Small intestine (tissue), 7 donors: ENCODE measurements around the gene NKD1. TPM values are rescaled to one million over a fixed set of nuclear protein-coding genes. Genes with fewer than 3 reads are reported as not detected.
A peak's percentile ranks its signal among the peaks of the same experiment; 100 is the strongest.

Experiments
- DNase-seq, 2 donors: peaks; one replicate each; pipeline versions ENCODE4 v3.0.0 to v3.0.0-alpha.2; 2013
- FAIRE-seq: peaks from 2 replicates; lab custom pipeline; 2012; peaks lifted over from hg19 to GRCh38; lab: Jason Lieb, UNC
- H3K27ac ChIP-seq, 3 donors: one replicate each; pipeline ENCODE4 v1.5.1; 2013; ENCODE audit warnings: low read length in 2 of 3, mild to moderate bottlenecking in 2 of 3, control low read depth in 1 of 3, inconsistent platforms in 1 of 3, low read depth in 1 of 3, moderate library complexity in 1 of 3
- H3K27me3 ChIP-seq, 3 donors: one replicate each; pipeline ENCODE4 v1.6.1; 2013; ENCODE audit warnings: low read length in 3 of 3, inconsistent platforms in 1 of 3; ENCODE audit not compliant: control insufficient read depth in 3 of 3, insufficient read depth in 3 of 3
- H3K36me3 ChIP-seq, 3 donors: one replicate each; pipeline ENCODE4 v1.6.1; 2013; ENCODE audit warnings: low read length in 3 of 3, inconsistent platforms in 1 of 3, low read depth in 1 of 3, mild to moderate bottlenecking in 1 of 3, moderate library complexity in 1 of 3; ENCODE audit not compliant: control insufficient read depth in 3 of 3, insufficient read depth in 2 of 3
- H3K4me1 ChIP-seq, 3 donors: one replicate each; pipeline ENCODE4 v1.6.1; 2013; ENCODE audit warnings: low read length in 2 of 3, inconsistent platforms in 1 of 3, low read depth in 1 of 3, mild to moderate bottlenecking in 1 of 3, moderate library complexity in 1 of 3; ENCODE audit not compliant: control insufficient read depth in 3 of 3, insufficient read depth in 2 of 3
- H3K4me3 ChIP-seq, 3 donors: one replicate each; pipeline ENCODE4 v1.5.1; 2013; ENCODE audit warnings: low read length in 3 of 3, control low read depth in 1 of 3, inconsistent platforms in 1 of 3, low read depth in 1 of 3, mild to moderate bottlenecking in 1 of 3, moderate library complexity in 1 of 3
- H3K9me3 ChIP-seq, 2 donors: one replicate each; pipeline ENCODE4 v1.6.1; 2013; ENCODE audit warnings: low read depth in 1 of 2, low read length in 1 of 2; ENCODE audit not compliant: control insufficient read depth in 2 of 2, insufficient read depth in 1 of 2
- WGBS, 3 donors: extraction: QIAGEN DNeasy Blood & Tissue Kit; methylation state at CpG; one replicate each; pipeline ENCODE4 v1.1.7; 2013; 5-methylcytosine and 5-hydroxymethylcytosine counted together
- polyA plus RNA-seq, 4 donors: library from polyadenylated mRNA; stranded (reverse) in 3 of 4; unstranded in 1 of 4; fragments of 200-250 nt in 3 of 4; fragments of 120-200 nt in 1 of 4; gene quantifications; one replicate each; pipeline versions ENCODE4 v1.2.1 to v1.2.3, GENCODE V29; 2013
- donor health status: healthy with polysubstance abuse.
- donor health status: control.
- donor health status: control.
- donor health status: Bipolar disorder and iron deficiency.
- donor health status: healthy.

NKD1 gene
- polyA plus RNA-seq, 4 donors, result 0.22 to 2.9 (median 1.3) TPM

DNA sequence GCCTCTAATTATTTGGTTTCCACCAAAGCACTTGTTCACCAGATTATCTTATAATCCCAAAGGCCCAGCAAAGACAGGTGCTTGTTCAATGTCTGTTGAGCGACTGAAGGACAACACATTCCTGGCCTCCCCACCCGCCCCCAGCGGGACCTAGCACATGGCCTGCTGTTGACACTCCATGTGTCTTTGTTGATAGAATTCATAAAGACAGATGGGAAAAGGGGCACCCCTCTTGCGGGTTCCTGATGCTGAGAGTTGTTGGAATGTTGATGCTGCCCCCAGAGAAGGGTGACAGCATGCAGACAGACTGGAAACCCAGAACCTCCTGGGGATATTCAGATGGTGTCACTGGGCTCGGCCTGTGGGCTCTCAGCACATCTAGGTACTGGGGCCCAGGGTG lies 96.0 kb downstream of the NKD1 start:
- peaks cover 0 to 2% (median 0%) of the 10 kb centered on the region in 3 donors for H3K36me3 ChIP-seq
- H3K27me3 ChIP-seq, result peaks cover 0 to 1% (median 0%) of the 10 kb centered on the region in 3 donors
- no peak for DNase-seq
- H3K4me3 ChIP-seq, result no peak overlapping the region
- 90 to 93% (median 91%) methylated on average over 5 of the region's 5 CpGs for WGBS, 3 donors
- H3K27ac ChIP-seq, result no peak overlapping the region
- H3K4me1 ChIP-seq, result no peaks in the 10 kb centered on the region
- H3K9me3 ChIP-seq, result no peaks in the 10 kb centered on the region
- FAIRE-seq, result no peak

DNA sequence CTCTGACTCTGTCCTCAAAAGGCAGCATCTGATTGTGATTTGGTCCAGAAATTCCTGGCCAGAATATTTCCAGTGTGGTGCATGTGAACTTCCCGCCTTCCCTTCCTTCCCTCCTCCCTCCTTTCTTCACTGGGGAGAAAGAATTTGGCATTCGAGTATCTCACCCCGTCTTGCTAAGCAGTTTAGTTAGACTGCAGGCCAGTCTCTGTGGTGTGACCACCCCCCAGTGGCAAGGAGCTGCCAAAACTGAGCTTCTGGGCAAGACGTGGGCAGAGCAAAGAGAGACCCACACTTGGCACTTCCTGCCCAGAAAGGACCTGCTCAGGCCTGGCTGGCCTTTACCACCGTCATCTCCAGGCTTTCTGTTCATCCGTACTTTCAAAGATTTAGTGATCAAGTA lies 96.5 kb downstream of the NKD1 start:
- H3K27me3 ChIP-seq, result peaks cover 0 to 1% (median 0%) of the 10 kb centered on the region in 3 donors
- no peaks in the 10 kb centered on the region for H3K4me1 ChIP-seq
- H3K9me3 ChIP-seq, result no peaks in the 10 kb centered on the region
- WGBS, 3 donors, result 42 to 50% (median 48%) methylated on average over 6 of the region's 6 CpGs
- H3K36me3 ChIP-seq, result peaks cover 0 to 2% (median 0%) of the 10 kb centered on the region in 3 donors
- no peak overlapping the region for H3K4me3 ChIP-seq
- FAIRE-seq (no peak), DNase-seq (peak in 1 of 2 donors; percentile 15)
- H3K27ac ChIP-seq, result no peak overlapping the region

DNA sequence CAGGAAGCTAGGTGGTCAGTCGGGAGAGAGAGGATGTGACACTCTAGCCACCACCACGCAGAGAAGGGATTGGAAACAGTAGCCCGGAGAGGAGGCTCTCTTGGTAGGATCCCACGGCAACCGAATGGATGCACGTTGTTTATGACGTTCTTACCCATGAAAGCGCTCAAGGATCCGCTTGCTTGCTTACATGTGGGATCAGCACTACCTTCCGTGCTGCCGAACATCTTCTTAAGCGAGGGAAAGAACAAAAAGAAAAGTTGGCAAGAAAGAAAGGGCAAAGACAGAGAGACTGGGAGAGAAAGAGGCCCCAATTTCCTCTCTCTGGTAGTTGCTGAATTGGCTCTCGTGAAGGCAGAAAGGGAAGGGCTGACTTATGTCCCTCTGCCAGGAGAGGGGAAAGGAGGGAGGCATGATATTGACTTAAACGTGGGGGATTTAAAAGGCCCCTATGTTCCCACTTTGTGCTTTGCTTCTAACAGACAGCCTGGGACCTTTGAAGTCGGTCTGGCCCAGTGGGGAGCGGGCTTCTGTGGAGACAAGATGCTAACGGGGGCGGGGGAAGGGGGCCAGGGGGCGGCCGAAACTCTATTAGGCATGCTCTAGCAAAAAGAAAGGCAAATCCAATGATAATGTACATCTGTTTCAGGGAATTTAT lies 97.5 kb downstream of the NKD1 start:
- Histone ChIP-seq H3K27ac (no peak overlapping the region), H3K4me1 (no peaks in the 10 kb centered on the region), H3K9me3 (no peaks in the 10 kb centered on the region), H3K4me3 (no peak overlapping the region), H3K36me3 (peaks cover 0 to 2% (median 0%) of the 10 kb centered on the region in 3 donors), H3K27me3 (peaks cover 0 to 1% (median 0%) of the 10 kb centered on the region in 3 donors)
- FAIRE-seq, result no peak
- WGBS, 3 donors, result 77 to 87% (median 87%) methylated on average over 20 of the region's 20 CpGs
- DNase-seq, result no peak

DNA sequence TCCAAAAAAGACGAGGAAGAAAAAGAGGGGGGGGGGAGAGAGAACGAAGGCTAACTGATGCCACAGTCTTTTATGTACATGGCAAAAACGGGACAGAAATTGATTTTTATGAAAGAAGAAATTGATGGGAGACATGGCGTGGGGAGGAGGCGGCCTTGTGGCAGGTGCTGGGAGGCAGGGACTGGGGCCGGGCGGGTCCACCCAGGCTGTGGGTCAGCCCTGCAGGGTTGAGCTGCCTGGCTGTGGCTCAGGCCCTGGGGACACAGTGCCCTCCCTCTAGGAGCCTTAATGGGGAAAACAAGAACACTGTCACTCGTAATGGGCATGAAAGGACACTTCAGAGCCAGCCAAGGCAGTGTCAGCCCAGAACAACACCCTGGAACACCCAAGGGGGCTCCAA lies 98.1 kb downstream of the NKD1 start:
- Histone ChIP-seq H3K4me1 (no peaks in the 10 kb centered on the region), H3K36me3 (peaks cover 0 to 2% (median 0%) of the 10 kb centered on the region in 3 donors), H3K4me3 (no peak overlapping the region), H3K27ac (no peak overlapping the region), H3K9me3 (no peaks in the 10 kb centered on the region), H3K27me3 (peaks cover 0 to 1% (median 0%) of the 10 kb centered on the region in 3 donors)
- DNase-seq (no peak), FAIRE-seq (no peak)
- WGBS, 3 donors, result 77 to 80% (median 80%) methylated on average over 8 of the region's 8 CpGs

DNA sequence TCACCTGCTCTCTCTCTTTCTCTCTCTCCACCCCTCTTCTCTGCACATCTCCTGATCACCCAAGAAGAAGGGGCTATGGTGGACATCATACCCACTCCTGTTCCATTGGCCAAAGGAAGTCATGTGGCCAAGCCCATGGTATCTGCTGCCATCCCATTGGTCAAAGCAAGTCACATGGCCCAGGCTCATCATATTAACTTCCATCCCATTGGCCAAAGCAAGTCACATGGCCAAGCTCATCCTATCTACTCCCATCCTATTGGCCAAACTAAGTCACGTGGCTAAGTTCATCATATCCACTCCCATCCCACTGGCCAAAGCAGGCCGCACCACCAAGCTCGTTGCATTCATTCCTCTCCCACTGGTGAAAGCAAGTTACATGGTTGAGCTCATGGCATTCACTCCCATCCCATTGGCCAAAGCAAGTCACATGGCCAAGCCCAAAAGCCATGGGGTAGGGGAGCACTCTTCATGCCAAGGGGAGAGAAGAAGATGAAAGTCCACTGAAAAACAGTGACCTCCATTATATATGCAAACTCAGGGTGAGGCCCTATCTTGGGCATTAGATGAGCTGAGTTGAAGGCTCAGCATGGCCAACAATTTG lies 103.7 kb downstream of the NKD1 start:
- peaks cover 0 to 1% (median 0%) of the 10 kb centered on the region in 3 donors for H3K27me3 ChIP-seq
- H3K4me1 ChIP-seq, result no peaks in the 10 kb centered on the region
- WGBS, 3 donors, result 96 to 98% (median 97%) methylated on average over 3 of the region's 3 CpGs
- FAIRE-seq, result no peak
- no peaks in the 10 kb centered on the region for H3K36me3 ChIP-seq
- H3K9me3 ChIP-seq, result no peaks in the 10 kb centered on the region
- no peak for DNase-seq
- H3K27ac ChIP-seq, result no peak overlapping the region
- H3K4me3 ChIP-seq, result no peak overlapping the region

DNA sequence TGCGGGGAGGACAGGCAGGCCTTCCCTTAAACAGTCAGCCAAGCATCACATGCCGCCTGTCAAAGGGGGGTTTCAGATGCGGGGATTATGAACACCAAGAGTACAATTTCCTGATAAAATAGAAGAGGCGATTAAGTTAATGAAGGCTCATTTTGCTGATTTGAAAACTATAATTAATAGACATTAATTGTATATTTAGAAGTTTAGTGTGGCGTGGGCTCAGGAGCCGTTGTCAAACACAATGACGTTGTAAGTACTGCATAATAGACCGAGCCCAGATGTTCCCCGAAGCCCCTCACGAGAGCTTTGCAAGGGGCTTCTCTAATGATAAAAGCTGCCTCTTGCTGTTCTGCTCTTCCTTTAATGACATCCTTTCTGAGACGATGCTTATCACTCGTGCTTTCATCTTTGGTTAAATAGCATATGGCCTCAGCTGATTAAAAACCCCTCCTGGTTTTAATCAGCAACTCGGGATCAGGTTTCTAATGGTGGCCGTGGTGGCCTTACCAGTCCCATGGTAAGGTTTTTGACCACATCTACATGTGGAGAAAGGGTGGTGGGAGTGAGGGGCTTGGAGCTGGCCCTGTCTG lies 104.7 kb downstream of the NKD1 start:
- FAIRE-seq, result no peak

DNA sequence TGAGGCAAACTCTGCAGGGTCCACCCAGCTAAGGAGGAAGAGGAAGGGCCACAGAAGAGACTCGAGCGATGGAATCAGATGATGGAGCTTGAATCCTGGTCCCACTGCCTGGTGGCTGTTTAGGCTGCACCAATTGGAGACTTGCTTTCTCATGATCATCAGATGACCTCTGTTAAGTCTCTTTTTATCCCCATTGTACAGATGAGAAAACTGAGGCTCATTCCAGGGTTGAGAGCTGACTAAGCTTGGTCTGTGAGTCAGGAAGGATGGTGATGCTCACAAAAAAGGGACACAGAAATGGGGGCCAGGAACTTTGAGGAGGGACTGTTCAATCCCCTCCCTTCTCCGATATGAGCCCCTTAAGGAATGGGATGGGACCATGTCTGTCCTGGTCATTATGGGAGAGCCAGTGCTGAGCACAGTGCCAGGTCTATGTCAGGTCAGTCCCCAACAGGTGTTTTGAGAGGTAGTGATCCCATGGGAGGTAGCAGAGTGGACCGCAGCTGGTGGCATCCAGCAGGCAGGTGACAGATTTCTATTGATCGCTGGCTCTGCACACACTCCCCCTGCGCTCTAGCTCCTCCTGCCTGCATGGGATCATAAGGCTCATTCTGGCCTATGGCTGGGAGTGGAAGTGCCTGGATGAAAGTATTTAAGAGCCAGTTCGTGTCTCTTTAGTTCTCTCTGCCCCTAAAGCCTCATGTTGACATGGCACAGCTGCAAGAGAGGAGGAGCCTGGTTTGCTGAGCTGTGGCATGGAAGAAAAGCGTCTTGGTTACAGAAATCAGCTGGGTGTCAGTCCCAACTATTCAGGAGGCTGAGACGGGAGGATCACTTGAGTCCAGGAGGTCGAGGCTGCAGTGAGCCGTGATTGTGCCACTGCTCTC lies 105.7 kb downstream of the NKD1 start:
- FAIRE-seq, result no peak
- DNase-seq, result no peak
- no peak overlapping the region for H3K27ac ChIP-seq
- no peaks in the 10 kb centered on the region for H3K9me3 ChIP-seq
- no peaks in the 10 kb centered on the region for H3K4me1 ChIP-seq
- H3K27me3 ChIP-seq, result no peaks in the 10 kb centered on the region
- H3K4me3 ChIP-seq, result no peak overlapping the region
- 63 to 79% (median 68%) methylated on average over 11 of the region's 11 CpGs for WGBS, 3 donors
- no peaks in the 10 kb centered on the region for H3K36me3 ChIP-seq

More for the DNA sequence above, 104.7 kb downstream of the NKD1 start:
- H3K27ac ChIP-seq, result no peak overlapping the region
- H3K4me3 ChIP-seq, result no peak overlapping the region
- no peaks in the 10 kb centered on the region for H3K4me1 ChIP-seq
- 65 to 76% (median 72%) methylated on average over 14 of the region's 14 CpGs for WGBS, 3 donors
- no peak for DNase-seq
- no peaks in the 10 kb centered on the region for H3K9me3 ChIP-seq
- H3K36me3 ChIP-seq, result no peaks in the 10 kb centered on the region
- H3K27me3 ChIP-seq, result peaks cover 0 to 1% (median 0%) of the 10 kb centered on the region in 3 donors

DNA sequence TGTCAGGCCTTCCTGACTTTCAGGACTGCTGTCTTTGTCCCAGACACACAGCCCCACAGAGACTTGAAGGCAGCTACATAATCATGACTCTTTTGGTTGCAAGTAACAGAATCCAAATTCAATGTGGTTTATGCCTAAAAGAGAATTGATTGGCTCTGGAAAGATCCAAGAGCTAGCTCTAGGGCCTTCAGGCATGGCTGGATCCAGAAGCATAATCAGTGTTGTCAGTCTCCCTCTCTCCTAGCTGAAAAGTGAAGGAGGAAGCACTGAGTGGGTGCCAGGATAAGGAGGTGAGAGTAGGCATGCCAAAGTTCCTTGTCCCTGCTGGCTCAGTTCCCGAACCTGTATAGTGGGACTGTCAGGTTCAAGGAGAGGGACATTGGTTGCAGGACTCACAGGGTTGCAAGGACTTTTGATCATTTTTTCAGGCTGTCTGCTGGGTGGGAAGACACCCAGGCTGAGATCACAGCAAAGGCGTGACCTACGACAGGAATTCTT lies 107.4 kb downstream of the NKD1 start:
- Histone ChIP-seq H3K4me1 (no peaks in the 10 kb centered on the region), H3K4me3 (no peak overlapping the region), H3K36me3 (no peaks in the 10 kb centered on the region), H3K27me3 (no peaks in the 10 kb centered on the region), H3K9me3 (no peaks in the 10 kb centered on the region), H3K27ac (no peak overlapping the region)
- DNase-seq, result no peak
- FAIRE-seq, result no peak
- 82 to 93% (median 90%) methylated on average over 3 of the region's 3 CpGs for WGBS, 3 donors
